AG04449 (cell line): Measurements from ENCODE around the gene PCGF3.

Experiments
- CTCF ChIA-PET: fragments of 350-600 bp; formaldehyde crosslinking; extraction: SDS; loops from one replicate; lab custom pipeline; 2021; ENCODE audit warnings: antibody characterized with exemption; lab: Yijun Ruan, JAX
- POLR2A ChIA-PET: fragments of 400-600, 350-600 bp; formaldehyde crosslinking; extraction: SDS; loops from one replicate; lab custom pipeline; 2020; ENCODE audit warnings: antibody characterized with exemption, inconsistent platforms; lab: Yijun Ruan, JAX
- DNase-seq: peaks from one replicate; pipeline ENCODE4 v3.0.0-alpha.2; 2010; ENCODE audit warnings: low read depth, low spot score
- H3K4me3 ChIP-seq: 2 replicates; pipeline ENCODE4 v1.5.1; 2011; ENCODE audit warnings: low read depth, mild to moderate bottlenecking, control low read depth, low read length
- CTCF ChIP-seq: IDR thresholded peaks from one replicate; pipeline ENCODE4 v1.5.1; 2011; ENCODE audit warnings: mild to moderate bottlenecking, moderate library complexity, low read length, control low read depth, inconsistent platforms; ENCODE audit not compliant: insufficient read depth; ENCODE audit errors: missing control alignments

Gene PCGF3

GRCh38 chr4:764405-765169 is 59.0 kb downstream of the PCGF3 start:
- ChIA-PET POLR2A (no interaction called here), CTCF (interaction anchor here (0.9 to 1.1 kb wide), 2 partner anchors 13 to 22 kb away, joined by 3 read pairs; no protein-coding TSS in a partner anchor)
- no peak overlapping the region for H3K4me3 ChIP-seq
- TF ChIP-seq CTCF, result no peak
- DNase-seq, result no peak

- TF ChIP-seq CTCF, result no peak
- ChIA-PET POLR2A (interaction anchor here (0.9 kb wide), 1 partner anchor 8 kb away, joined by 5 read pairs; no protein-coding TSS in a partner anchor), CTCF (interaction anchor here (1.1 to 4.4 kb wide), 3 partner anchors 14 to 24 kb away, joined by 3 to 25 read pairs (median 4); no protein-coding TSS in a partner anchor)
- H3K4me3 ChIP-seq, result no peak overlapping the region
- DNase-seq, result no peak
Observed at GRCh38 chr4:766152-766515, 60.5 kb downstream of the PCGF3 start.

GRCh38 chr4:766559-767283 is 61.1 kb downstream of the PCGF3 start:
- POLR2A ChIA-PET, result interaction anchor here (0.9 kb wide), 1 partner anchor 7 kb away, joined by 5 read pairs; no protein-coding TSS in a partner anchor
- CTCF ChIA-PET, result interaction anchor here (1.1 to 4.4 kb wide), 5 partner anchors 14 to 220 kb away, joined by 3 to 25 read pairs (median 4); partner anchors contain the start of gene IDUA
- DNase-seq, result no peak
- TF ChIP-seq CTCF, result no peak
- no peak overlapping the region for H3K4me3 ChIP-seq

- CTCF ChIA-PET, result interaction anchor here (1.2 to 4.4 kb wide), 3 partner anchors 13 to 219 kb away, joined by 3 to 25 read pairs (median 4); partner anchors contain the start of gene IDUA
- TF ChIP-seq CTCF, result no peak
- DNase-seq, result no peak
- POLR2A ChIA-PET, result interaction anchor here (0.6 kb wide), 1 partner anchor 10 kb away, joined by 3 read pairs; no protein-coding TSS in a partner anchor
- no peak overlapping the region for H3K4me3 ChIP-seq
Observed at GRCh38 chr4:768076-768475, 62.4 kb downstream of the PCGF3 start.

GRCh38 chr4:768995-769394 is 63.4 kb downstream of the PCGF3 start:
- DNase-seq, result no peak
- ChIA-PET CTCF (interaction anchor here (4.4 kb wide), 1 partner anchor 27 kb away, joined by 25 read pairs; no protein-coding TSS in a partner anchor), POLR2A (no interaction called here)
- no peak overlapping the region for H3K4me3 ChIP-seq
- no peak for TF ChIP-seq CTCF

GRCh38 chr4:769511-769910 is 63.9 kb downstream of the PCGF3 start:
- ChIA-PET CTCF (interaction anchor here (4.4 kb wide), 1 partner anchor 28 kb away, joined by 25 read pairs; no protein-coding TSS in a partner anchor), POLR2A (no interaction called here)
- DNase-seq, result no peak
- no peak for TF ChIP-seq CTCF
- no peak overlapping the region for H3K4me3 ChIP-seq
